Measurements from ENCODE around the gene KLKB1.

The KLKB1 gene

DNA sequence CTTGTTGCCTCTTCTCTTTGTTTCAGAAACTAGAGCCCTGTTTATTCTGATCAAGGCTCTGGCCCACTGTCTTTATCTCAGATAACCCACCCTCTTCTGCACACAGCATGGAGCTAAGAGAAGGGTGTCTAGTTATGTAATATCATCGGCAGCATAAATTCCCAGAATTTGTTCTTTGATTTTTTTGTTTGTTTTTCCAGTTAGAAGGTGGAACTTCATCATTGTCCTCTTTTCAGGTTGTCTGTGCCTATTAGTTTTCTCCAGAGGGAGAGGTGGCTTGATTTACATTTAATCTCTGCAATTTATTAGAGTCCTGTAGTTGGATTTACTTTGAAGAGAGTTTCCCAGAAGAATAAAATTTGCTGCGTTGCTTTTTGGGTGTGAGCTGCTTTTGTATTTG lies 23.5 kb downstream of the KLKB1 start (continued):
- TF ChIP-seq, protein P1, sequence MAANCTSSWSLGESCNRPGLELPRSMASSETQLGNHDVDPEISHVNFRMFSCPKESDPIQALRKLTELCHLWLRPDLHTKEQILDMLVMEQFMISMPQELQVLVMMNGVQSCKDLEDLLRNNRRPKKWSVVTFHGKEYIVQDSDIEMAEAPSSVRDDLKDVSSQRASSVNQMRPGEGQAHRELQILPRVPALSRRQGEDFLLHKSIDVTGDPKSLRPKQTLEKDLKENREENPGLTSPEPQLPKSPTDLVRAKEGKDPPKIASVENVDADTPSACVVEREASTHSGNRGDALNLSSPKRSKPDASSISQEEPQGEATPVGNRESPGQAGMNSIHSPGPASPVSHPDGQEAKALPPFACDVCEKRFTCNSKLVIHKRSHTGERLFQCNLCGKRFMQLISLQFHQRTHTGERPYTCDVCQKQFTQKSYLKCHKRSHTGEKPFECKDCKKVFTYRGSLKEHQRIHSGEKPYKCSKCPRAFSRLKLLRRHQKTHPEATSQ (tag by site-specific recombination; IDR thresholded peaks at IDR 0.05) = no peak

DNA sequence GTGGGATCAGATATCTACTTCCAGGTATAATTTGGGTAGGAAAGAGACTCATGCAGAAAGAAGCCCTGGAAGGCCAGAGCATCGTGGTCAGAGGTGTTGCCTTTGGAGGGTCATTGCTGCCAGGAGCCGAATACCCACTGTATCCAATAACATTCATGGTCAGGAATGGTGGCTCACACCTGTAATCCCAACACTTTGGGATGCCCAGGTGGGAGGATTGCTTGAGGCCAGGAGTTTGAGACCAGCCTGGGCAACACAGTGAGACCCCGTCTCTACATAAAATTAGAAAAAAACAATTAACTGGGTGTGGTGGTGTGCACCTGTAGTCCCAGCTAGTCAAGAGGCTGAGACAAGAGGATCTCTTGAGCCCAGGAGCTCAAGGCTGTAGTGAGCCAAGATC lies 27.8 kb downstream of the KLKB1 start:
- TF ChIP-seq PATZ1 (tag by site-specific recombination; IDR thresholded peaks at IDR 0.05) (no peak), ZNF202 (tag by site-specific recombination; IDR thresholded peaks at IDR 0.05; ENCODE audit: borderline replicate concordance) (no peak), ZBTB1 (tag by site-specific recombination; IDR thresholded peaks at IDR 0.05) (no peak), ZFHX2 (tag by site-specific recombination; conservative IDR thresholded peaks at IDR 0.05) (no peak), GLIS1 (tag by site-specific recombination; IDR thresholded peaks at IDR 0.05) (no peak), ZNF48 (tag by site-specific recombination; IDR thresholded peaks at IDR 0.05) (no peak), GLI4 (tag by site-specific recombination; IDR thresholded peaks at IDR 0.05) (no peak), ZNF214 (tag by site-specific recombination; IDR thresholded peaks at IDR 0.05; ENCODE audit: borderline replicate concordance) (no peak), SP7 (tag by site-specific recombination; IDR thresholded peaks at IDR 0.05) (no peak), PRDM10 (tag by site-specific recombination; IDR thresholded peaks at IDR 0.05) (no peak), KLF9 (tag by site-specific recombination; IDR thresholded peaks at IDR 0.05; ENCODE audit: low read depth) (no peak), ZNF558 (tag by site-specific recombination; IDR thresholded peaks at IDR 0.05) (no peak), ZNF701 (tag by site-specific recombination; IDR thresholded peaks at IDR 0.05) (no peak), ZNF530 (tag by site-specific recombination; IDR thresholded peaks at IDR 0.05; ENCODE audit: low read depth) (no peak)
- TF ChIP-seq, protein P2, sequence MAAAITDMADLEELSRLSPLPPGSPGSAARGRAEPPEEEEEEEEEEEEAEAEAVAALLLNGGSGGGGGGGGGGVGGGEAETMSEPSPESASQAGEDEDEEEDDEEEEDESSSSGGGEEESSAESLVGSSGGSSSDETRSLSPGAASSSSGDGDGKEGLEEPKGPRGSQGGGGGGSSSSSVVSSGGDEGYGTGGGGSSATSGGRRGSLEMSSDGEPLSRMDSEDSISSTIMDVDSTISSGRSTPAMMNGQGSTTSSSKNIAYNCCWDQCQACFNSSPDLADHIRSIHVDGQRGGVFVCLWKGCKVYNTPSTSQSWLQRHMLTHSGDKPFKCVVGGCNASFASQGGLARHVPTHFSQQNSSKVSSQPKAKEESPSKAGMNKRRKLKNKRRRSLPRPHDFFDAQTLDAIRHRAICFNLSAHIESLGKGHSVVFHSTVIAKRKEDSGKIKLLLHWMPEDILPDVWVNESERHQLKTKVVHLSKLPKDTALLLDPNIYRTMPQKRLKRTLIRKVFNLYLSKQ (tag by site-specific recombination; IDR thresholded peaks at IDR 0.05; ENCODE audit: borderline replicate concordance) = no peak
- H3K4me1 ChIP-seq (ENCODE audit: control insufficient read depth, insufficient read depth, low read length) = no peaks in the 10 kb centered on the region
- no peaks in the 10 kb centered on the region for H3K9me3 ChIP-seq (ENCODE audit: control insufficient read depth, insufficient read depth, low read depth, low read length)
- H3K27ac ChIP-seq (ENCODE audit: extremely low read depth, low read depth, low read length) = no peak overlapping the region
- no peak overlapping the region for H3K4me3 ChIP-seq (ENCODE audit: low read depth, low read length)
- no peaks in the 10 kb centered on the region for H3K36me3 ChIP-seq (ENCODE audit: control insufficient read depth in 2 of 2, insufficient read depth in 1 of 2, low read length in 2 of 2)
- ChIA-PET CTCF (no interaction called here), POLR2A (no interaction called here)

All from HEK293 (cell line).